H1 (cell line): ENCODE data around the gene OLA1. TPM values are rescaled to one million over a fixed set of nuclear protein-coding genes. Genes with fewer than 3 reads are reported as not detected.

Source experiments
- CTBP2 ChIP-seq: IDR thresholded peaks from 2 replicates; pipeline ENCODE4 v1.7.0; 2011; ENCODE audit warnings: borderline replicate concordance, mild to moderate bottlenecking, moderate library complexity, mixed read lengths, low read length; ENCODE audit not compliant: insufficient read depth, insufficient read length
- RBBP5 ChIP-seq: IDR thresholded peaks from 2 replicates; pipeline ENCODE4 v1.7.1; 2012; ENCODE audit warnings: low read depth, mild to moderate bottlenecking, inconsistent platforms, low read length, moderate library complexity, borderline replicate concordance
- SAP30 ChIP-seq: fragments of 300-600 bp; sonication (generic); IDR thresholded peaks from 2 replicates; pipeline ENCODE4 v1.7.1; 2012; ENCODE audit warnings: low read length, moderate library complexity, mild to moderate bottlenecking, inconsistent platforms; ENCODE audit not compliant: insufficient read depth, insufficient replicate concordance
- SIRT6 ChIP-seq: IDR thresholded peaks from one replicate; pipeline ENCODE4 v1.7.1; 2012; ENCODE audit warnings: low read length, inconsistent platforms
- polyA plus RNA-seq, 7 experiments: library from polyadenylated mRNA; depleted of rRNA in 3 of 7; stranded (reverse) in 5 of 7; unstranded in 2 of 7; fragments of >200 nt in 5 of 7; fragments of 200-250 nt in 2 of 7; gene quantifications; 1 replicate in 5 of 7; 2 replicates in 1 of 7; 4 replicates in 1 of 7; pipeline versions ENCODE4 v1.2.1 to v1.2.3, GENCODE V29; 2011 to 2013; ENCODE audit warnings: missing spikeins in 2 of 7, mixed read lengths in 2 of 7
- total RNA-seq: library from RNA; stranded (reverse); fragmentation: NEBNext Ultra II Directional; extraction: Animal tissue kit (Norgen Biotek cat#: 25700); gene quantifications from 2 replicates; pipeline ENCODE4 v1.2.1, GENCODE V29; 2021
- TF ChIP-seq, protein P1 (sequence below): fragments of 300-600 bp; sonication (generic); IDR thresholded peaks from 2 replicates; pipeline ENCODE4 v1.7.1; 2012; ENCODE audit warnings: low read length, moderate library complexity, mild to moderate bottlenecking, inconsistent platforms; ENCODE audit not compliant: insufficient replicate concordance
- TF ChIP-seq, protein P2 (sequence below): IDR thresholded peaks from 2 replicates; pipeline ENCODE4 v1.6.1; 2011; ENCODE audit warnings: low read depth, mild to moderate bottlenecking, low read length; ENCODE audit not compliant: insufficient read depth

OLA1 gene
- total and polyA plus RNA-seq, 2 of the 8 experiments (the other 6 are each of a cell fraction or from before 2014, with no cell fraction given): 39.3 to 158 TPM

DNA sequence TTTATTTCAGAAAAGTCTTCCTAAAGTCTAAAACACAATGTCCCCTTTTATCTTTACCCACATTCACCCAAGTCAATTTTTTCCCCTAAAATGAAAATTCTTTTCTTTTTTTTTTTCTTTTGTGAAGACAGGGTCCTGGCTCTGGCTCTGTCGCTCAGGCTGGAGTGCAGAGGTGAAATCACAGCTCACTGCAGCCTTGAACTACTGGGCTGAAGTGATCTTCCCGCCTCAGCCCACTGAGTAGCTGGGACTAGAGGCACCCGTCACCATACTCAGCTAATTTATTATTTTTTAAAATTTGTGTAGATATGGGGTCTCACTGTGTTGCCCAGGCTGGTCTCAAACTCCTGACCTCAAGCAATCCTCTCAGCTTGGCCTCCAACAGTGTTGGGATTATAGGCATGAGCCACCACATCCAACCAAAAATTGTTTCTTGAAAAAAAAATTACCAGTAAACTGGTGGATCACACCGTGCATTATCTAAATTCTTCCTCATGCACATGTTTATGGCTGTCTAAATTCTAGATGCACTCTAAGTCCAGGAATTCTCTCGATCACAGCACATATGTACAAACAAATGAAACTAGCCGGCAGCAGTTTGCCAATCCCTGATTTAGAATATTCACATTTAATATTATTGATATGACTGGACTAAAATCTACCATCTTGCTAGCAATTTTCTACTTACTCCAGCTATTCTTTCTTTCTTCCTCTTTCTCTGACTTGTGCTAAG lies 56.8 kb downstream of the OLA1 start (continued):
- TF ChIP-seq, protein P1, sequence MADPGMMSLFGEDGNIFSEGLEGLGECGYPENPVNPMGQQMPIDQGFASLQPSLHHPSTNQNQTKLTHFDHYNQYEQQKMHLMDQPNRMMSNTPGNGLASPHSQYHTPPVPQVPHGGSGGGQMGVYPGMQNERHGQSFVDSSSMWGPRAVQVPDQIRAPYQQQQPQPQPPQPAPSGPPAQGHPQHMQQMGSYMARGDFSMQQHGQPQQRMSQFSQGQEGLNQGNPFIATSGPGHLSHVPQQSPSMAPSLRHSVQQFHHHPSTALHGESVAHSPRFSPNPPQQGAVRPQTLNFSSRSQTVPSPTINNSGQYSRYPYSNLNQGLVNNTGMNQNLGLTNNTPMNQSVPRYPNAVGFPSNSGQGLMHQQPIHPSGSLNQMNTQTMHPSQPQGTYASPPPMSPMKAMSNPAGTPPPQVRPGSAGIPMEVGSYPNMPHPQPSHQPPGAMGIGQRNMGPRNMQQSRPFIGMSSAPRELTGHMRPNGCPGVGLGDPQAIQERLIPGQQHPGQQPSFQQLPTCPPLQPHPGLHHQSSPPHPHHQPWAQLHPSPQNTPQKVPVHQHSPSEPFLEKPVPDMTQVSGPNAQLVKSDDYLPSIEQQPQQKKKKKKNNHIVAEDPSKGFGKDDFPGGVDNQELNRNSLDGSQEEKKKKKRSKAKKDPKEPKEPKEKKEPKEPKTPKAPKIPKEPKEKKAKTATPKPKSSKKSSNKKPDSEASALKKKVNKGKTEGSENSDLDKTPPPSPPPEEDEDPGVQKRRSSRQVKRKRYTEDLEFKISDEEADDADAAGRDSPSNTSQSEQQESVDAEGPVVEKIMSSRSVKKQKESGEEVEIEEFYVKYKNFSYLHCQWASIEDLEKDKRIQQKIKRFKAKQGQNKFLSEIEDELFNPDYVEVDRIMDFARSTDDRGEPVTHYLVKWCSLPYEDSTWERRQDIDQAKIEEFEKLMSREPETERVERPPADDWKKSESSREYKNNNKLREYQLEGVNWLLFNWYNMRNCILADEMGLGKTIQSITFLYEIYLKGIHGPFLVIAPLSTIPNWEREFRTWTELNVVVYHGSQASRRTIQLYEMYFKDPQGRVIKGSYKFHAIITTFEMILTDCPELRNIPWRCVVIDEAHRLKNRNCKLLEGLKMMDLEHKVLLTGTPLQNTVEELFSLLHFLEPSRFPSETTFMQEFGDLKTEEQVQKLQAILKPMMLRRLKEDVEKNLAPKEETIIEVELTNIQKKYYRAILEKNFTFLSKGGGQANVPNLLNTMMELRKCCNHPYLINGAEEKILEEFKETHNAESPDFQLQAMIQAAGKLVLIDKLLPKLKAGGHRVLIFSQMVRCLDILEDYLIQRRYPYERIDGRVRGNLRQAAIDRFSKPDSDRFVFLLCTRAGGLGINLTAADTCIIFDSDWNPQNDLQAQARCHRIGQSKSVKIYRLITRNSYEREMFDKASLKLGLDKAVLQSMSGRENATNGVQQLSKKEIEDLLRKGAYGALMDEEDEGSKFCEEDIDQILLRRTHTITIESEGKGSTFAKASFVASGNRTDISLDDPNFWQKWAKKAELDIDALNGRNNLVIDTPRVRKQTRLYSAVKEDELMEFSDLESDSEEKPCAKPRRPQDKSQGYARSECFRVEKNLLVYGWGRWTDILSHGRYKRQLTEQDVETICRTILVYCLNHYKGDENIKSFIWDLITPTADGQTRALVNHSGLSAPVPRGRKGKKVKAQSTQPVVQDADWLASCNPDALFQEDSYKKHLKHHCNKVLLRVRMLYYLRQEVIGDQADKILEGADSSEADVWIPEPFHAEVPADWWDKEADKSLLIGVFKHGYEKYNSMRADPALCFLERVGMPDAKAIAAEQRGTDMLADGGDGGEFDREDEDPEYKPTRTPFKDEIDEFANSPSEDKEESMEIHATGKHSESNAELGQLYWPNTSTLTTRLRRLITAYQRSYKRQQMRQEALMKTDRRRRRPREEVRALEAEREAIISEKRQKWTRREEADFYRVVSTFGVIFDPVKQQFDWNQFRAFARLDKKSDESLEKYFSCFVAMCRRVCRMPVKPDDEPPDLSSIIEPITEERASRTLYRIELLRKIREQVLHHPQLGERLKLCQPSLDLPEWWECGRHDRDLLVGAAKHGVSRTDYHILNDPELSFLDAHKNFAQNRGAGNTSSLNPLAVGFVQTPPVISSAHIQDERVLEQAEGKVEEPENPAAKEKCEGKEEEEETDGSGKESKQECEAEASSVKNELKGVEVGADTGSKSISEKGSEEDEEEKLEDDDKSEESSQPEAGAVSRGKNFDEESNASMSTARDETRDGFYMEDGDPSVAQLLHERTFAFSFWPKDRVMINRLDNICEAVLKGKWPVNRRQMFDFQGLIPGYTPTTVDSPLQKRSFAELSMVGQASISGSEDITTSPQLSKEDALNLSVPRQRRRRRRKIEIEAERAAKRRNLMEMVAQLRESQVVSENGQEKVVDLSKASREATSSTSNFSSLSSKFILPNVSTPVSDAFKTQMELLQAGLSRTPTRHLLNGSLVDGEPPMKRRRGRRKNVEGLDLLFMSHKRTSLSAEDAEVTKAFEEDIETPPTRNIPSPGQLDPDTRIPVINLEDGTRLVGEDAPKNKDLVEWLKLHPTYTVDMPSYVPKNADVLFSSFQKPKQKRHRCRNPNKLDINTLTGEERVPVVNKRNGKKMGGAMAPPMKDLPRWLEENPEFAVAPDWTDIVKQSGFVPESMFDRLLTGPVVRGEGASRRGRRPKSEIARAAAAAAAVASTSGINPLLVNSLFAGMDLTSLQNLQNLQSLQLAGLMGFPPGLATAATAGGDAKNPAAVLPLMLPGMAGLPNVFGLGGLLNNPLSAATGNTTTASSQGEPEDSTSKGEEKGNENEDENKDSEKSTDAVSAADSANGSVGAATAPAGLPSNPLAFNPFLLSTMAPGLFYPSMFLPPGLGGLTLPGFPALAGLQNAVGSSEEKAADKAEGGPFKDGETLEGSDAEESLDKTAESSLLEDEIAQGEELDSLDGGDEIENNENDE: no peak
- TF ChIP-seq RBBP5 (no peak), SIRT6 (no peak), SAP30 (no peak), CTBP2 (no peak)
- TF ChIP-seq, protein P2, sequence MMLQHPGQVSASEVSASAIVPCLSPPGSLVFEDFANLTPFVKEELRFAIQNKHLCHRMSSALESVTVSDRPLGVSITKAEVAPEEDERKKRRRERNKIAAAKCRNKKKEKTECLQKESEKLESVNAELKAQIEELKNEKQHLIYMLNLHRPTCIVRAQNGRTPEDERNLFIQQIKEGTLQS: no peak
